ENCODE measurements around the gene MAN2A1.

Gene MAN2A1

GRCh38 chr5:109713453-109713852 is 23.7 kb downstream of the MAN2A1 start:
- H3K4me1 ChIP-seq (ENCODE audit: low read length), result peaks cover 38% of the 10 kb centered on the region
- TF ChIP-seq CTCF (IDR thresholded peaks at IDR 0.05; ENCODE audit: low read length), result no peak
- no peak for TF ChIP-seq EZH2phosphoT487 (IDR thresholded peaks at IDR 0.05; ENCODE audit: low read length)
- TF ChIP-seq EZH2 (optimal IDR thresholded peaks at IDR 0.05; ENCODE audit: low read depth, low read length), result no peak
- H3K9ac ChIP-seq (ENCODE audit: low read length), result no peak overlapping the region
- H3K36me3 ChIP-seq (replicated peaks; ENCODE audit: insufficient read depth, low read length), result peaks cover 9% of the 10 kb centered on the region; the same call in 1 of the 2 replicates
- DNase-seq, result no peak
- no peak overlapping the region for H2AFZ ChIP-seq (ENCODE audit: low read length)
- H3K4me2 ChIP-seq (ENCODE audit: low read depth, low read length), result peak overlapping the region; percentile 30; the same call in 1 of the 2 replicates
- no peaks in the 10 kb centered on the region for H3K9me3 ChIP-seq (replicated peaks; ENCODE audit: insufficient read depth, low read length)
- H3K4me3 ChIP-seq (ENCODE audit: low read length), result no peak overlapping the region
- H3K27me3 ChIP-seq (replicated peaks; ENCODE audit: insufficient read depth, low read length), result no peaks in the 10 kb centered on the region
- H3F3A ChIP-seq (ENCODE audit: insufficient read depth, low read length), result peaks cover 22% of the 10 kb centered on the region
- peaks cover 100% of the 10 kb centered on the region for H3K79me2 ChIP-seq (ENCODE audit: low read length)
- peak overlapping the region; percentile 21; the same call in 1 of the 2 replicates for H3K27ac ChIP-seq (ENCODE audit: low read length)
- peaks cover 56% of the 10 kb centered on the region for H4K20me1 ChIP-seq (ENCODE audit: insufficient read depth, low read length)
- H3K9me2 ChIP-seq (replicated peaks; ENCODE audit: insufficient read depth, low read length), result no peaks in the 10 kb centered on the region

GRCh38 chr5:109714592-109714991 is 24.9 kb downstream of the MAN2A1 start:
- H3K4me3 ChIP-seq (ENCODE audit: low read length), result no peak overlapping the region
- no peak overlapping the region for H3K4me2 ChIP-seq (ENCODE audit: low read depth, low read length)
- no peak for TF ChIP-seq EZH2 (optimal IDR thresholded peaks at IDR 0.05; ENCODE audit: low read depth, low read length)
- no peak for TF ChIP-seq EZH2phosphoT487 (IDR thresholded peaks at IDR 0.05; ENCODE audit: low read length)
- no peak for TF ChIP-seq CTCF (IDR thresholded peaks at IDR 0.05; ENCODE audit: low read length)
- DNase-seq, result no peak
- H3K36me3 ChIP-seq (replicated peaks; ENCODE audit: insufficient read depth, low read length), result peaks cover 9% of the 10 kb centered on the region; the same call in 1 of the 2 replicates
- H3K9ac ChIP-seq (ENCODE audit: low read length), result no peak overlapping the region
- H3K9me2 ChIP-seq (replicated peaks; ENCODE audit: insufficient read depth, low read length), result no peaks in the 10 kb centered on the region
- H3K9me3 ChIP-seq (replicated peaks; ENCODE audit: insufficient read depth, low read length), result no peaks in the 10 kb centered on the region
- peaks cover 100% of the 10 kb centered on the region for H3K79me2 ChIP-seq (ENCODE audit: low read length)
- H3K27ac ChIP-seq (ENCODE audit: low read length), result no peak overlapping the region
- peaks cover 19% of the 10 kb centered on the region for H3F3A ChIP-seq (ENCODE audit: insufficient read depth, low read length)
- H3K27me3 ChIP-seq (replicated peaks; ENCODE audit: insufficient read depth, low read length), result no peaks in the 10 kb centered on the region
- H4K20me1 ChIP-seq (ENCODE audit: insufficient read depth, low read length), result peaks cover 45% of the 10 kb centered on the region
- H2AFZ ChIP-seq (ENCODE audit: low read length), result no peak overlapping the region
- H3K4me1 ChIP-seq (ENCODE audit: low read length), result peaks cover 38% of the 10 kb centered on the region

- no peaks in the 10 kb centered on the region for H3K9me2 ChIP-seq (replicated peaks; ENCODE audit: insufficient read depth, low read length)
- peaks cover 8% of the 10 kb centered on the region for H3F3A ChIP-seq (ENCODE audit: insufficient read depth, low read length)
- peaks cover 100% of the 10 kb centered on the region for H3K79me2 ChIP-seq (ENCODE audit: low read length)
- H4K20me1 ChIP-seq (ENCODE audit: insufficient read depth, low read length), result peaks cover 22% of the 10 kb centered on the region
- H3K4me3 ChIP-seq (ENCODE audit: low read length), result no peak overlapping the region
- no peaks in the 10 kb centered on the region for H3K27me3 ChIP-seq (replicated peaks; ENCODE audit: insufficient read depth, low read length)
- H3K4me2 ChIP-seq (ENCODE audit: low read depth, low read length), result no peak overlapping the region
- no peak overlapping the region for H3K27ac ChIP-seq (ENCODE audit: low read length)
- H2AFZ ChIP-seq (ENCODE audit: low read length), result no peak overlapping the region
- TF ChIP-seq EZH2 (optimal IDR thresholded peaks at IDR 0.05; ENCODE audit: low read depth, low read length), result no peak
- no peak for TF ChIP-seq EZH2phosphoT487 (IDR thresholded peaks at IDR 0.05; ENCODE audit: low read length)
- TF ChIP-seq CTCF (IDR thresholded peaks at IDR 0.05; ENCODE audit: low read length), result no peak
- no peaks in the 10 kb centered on the region for H3K9me3 ChIP-seq (replicated peaks; ENCODE audit: insufficient read depth, low read length)
- DNase-seq, result no peak
- no peak overlapping the region for H3K9ac ChIP-seq (ENCODE audit: low read length)
- H3K4me1 ChIP-seq (ENCODE audit: low read length), result peaks cover 21% of the 10 kb centered on the region
- H3K36me3 ChIP-seq (replicated peaks; ENCODE audit: insufficient read depth, low read length), result peaks cover 9% of the 10 kb centered on the region; the same call in 1 of the 2 replicates
These were observed 28.5 kb downstream of the MAN2A1 start for GRCh38 chr5:109718216-109718615.

Measured in MM.1S (cell line).